Measurements from ENCODE around the gene LGALS9. TPM values are rescaled to one million over a fixed set of nuclear protein-coding genes. Genes with fewer than 3 reads are reported as not detected.
"Not testable (repeated sequence)": the region's sequence is repeated elsewhere in the genome, so short reads cannot be mapped to it uniquely, and the experiment has no call there.

The LGALS9 gene
- total RNA-seq, 1 donor from 2014 or later = 4.1 TPM

DNA sequence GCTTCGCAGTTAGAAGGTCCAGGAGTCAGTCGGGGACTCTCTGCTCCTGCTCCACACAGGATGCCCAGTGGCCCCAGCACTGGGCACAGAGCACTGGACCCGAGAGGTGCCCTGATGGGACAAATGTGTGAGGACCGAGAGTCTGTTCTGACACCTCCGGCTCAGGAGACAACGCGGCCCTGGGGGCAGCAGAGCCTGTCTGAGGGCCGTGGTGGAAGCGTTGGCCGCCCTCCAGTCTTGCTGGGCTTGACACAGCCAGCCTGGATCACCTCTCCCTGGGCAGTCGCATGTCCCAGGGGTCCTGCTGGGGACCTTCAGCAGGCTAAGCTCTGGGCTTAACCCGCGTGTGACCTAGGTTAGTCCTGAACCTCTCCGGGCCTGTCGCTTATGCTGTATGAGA is 23.1 kb downstream of the LGALS9 start:
- DNase-seq (ENCODE audit: low spot score) = no peak

DNA sequence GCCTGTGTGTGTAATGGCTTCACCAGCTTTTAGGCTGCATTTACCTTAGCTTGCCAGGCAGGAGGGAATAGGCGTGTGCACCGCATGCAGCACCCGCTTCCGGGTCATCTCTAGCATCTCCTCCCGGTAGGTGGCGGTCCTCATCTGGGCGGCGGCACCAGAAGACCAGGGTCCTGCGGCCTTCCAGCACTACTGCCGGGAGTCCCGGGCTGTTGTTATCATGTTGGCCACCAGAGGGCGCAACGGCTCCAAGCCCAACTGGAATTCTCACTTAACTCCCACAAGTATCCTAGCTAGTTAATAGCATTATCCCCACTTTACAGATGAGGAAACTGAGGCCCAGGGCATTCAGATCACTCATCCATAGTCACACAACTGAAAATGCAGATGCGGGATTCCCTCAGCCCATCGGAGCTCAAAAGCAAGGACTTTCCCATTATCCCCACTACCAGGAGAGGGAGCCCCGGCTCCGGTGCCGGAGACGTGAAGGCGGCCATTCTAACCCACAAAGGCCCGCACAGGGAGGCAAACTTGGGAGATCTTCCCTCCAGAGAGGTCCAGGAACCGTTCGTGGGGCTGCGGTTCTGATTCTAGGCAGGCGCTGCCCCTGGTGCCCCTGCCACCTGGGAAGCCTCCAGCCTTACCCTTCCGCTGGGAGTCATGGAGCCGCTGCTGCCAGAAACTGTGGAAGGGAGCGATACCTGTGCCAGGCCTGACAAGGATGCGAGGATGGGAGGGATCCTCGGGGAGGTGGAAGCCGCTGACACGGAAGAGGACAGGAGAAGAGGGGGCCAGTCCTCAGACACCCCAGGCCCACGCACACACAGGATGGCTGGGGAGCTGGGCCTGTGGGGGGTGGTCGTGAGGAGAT is 23.9 kb downstream of the LGALS9 start:
- DNase-seq (ENCODE audit: low spot score) = peak; percentile 58

DNA sequence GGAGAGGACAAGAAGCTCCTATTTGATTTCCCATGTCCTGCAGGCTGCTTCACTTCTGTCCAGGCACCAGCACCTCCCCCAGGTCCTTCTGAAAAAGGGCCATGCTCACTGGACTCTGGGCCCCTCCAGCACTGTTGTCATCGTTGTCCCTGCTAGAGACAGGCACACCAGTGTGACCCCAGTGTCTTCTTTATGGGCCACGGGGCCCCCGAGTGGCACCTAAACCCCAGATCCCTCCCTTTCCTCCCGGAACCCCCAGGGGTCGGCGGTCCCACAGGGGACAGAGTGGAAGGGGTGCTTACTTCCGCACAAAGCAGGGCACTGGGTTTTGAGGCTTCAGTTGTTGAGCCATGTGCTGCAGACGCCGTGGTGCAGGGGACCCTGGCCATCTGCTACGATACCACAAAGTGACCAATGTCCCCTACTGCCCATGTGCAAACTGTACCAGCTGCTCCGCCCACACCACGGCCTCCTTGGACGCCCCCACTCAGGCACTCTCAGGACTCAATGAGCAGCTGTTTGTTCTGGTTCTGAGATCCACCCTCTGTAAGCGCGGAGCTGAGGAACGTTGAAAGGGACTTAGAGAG is 24.6 kb downstream of the LGALS9 start:
- DNase-seq (ENCODE audit: low spot score) = not testable (repeated sequence)

DNA sequence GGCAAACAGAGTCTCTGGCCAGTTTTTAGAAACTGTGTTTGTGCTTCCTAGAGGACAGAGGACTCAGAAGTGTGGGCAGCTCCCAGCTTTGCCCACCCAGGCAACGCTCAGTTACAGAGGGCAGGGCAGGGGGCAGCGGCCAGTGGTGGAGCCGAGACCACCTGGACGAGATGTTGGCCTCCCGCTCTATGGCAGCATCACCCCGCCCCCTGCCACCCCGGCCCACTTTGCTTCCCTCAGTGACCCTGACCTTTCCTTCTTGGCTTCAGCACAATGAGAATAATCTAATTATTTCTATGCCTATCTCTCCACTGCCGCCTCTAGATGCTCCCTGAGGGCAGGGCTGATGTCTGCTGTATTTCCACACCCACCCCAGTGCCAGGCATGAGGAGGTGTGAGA is 25.6 kb downstream of the LGALS9 start:
- DNase-seq (ENCODE audit: low spot score) = not testable (repeated sequence)

DNA sequence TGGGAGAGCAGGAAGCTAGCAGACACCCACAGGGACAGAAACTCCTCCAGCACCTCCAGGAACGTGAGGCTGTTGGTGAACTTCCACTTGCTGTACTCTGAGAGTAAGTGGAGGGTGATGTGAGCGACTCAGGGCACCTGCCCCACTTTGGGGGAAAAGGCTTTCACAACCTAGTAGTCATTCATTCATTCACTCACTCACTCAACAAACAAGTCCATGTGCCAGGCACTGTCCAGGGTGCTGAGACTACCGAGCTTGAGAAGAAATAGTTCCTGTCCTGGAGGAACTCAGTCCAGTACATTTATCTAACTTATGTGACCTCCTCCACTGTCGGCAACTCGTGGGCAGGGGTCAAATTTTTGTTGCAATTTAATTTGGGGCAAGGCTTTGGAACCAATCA is 26.6 kb downstream of the LGALS9 start:
- no peak for DNase-seq (ENCODE audit: low spot score)

DNA sequence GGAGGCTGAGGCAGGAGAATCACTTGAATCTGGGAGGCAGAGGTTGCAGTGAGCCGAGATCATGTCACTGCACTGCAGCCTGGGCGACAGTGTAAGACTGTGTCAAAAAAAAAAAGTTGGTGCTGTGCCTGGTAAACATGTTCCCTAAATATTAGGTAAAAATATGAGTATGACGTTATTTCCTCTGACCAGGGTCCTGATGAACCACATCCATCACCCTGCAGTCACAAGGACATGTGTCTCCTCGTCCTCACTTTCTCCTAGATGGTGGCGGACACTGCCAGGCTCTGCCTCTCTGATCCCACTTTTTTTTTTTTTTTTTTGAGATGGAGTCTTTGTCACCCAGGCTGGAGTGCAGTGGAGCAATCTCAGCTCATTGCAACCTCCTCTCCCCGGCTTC is 28.7 kb downstream of the LGALS9 start:
- no peak for DNase-seq (ENCODE audit: low spot score)

DNA sequence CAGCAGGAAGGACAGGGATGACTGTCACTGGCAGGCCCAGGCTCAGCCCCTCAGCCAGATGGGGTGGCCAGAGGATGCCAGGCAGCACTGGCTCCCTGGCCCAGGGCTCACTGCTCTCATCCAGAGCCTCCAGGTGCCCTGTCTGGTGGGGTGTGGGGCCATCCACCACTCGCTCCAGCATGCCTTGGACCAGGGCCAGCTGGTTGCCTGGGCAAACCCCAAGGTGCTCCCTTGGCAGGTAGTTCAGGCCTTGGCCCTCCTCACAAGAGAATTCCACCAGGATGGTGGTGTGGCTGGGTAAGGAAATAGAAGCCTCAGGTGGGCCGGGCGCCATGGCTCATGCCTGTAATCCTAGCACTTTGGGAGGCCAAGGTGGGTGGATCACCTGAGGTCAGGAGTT is 29.4 kb downstream of the LGALS9 start:
- DNase-seq (ENCODE audit: low spot score) = no peak

DNA sequence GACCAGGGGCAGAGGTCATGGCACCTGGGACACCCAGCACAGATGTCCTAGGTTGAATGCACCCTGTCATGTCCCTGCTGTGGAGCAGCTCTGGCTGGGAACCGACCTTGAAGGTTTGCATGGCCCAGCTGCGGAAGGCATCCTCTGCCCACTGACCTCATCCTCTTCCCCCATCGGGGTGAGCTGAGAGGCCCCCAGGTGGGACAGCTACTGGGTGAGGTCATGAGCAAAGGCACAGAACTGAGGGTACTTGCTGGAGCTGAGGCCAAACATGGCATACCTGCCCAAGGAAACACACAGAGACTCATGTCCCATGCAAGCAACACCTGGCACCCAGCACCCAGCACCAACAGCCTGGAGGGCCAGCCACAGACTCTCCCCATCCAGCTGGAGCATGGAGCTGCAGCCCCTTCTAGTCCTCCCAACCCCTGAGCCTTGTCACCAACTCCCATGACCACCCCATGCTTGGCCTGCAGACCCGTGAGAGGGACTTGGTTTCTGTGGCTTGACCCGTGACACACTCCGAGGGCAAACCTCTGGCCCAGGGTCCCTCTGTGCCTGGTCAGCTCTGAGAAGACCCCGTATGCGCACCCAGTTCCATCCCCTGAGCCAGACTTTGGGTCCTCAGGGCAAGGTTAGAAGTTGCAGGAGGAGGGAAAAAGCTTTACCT is 33.1 kb downstream of the LGALS9 start:
- no peak for DNase-seq (ENCODE audit: low spot score)

DNA sequence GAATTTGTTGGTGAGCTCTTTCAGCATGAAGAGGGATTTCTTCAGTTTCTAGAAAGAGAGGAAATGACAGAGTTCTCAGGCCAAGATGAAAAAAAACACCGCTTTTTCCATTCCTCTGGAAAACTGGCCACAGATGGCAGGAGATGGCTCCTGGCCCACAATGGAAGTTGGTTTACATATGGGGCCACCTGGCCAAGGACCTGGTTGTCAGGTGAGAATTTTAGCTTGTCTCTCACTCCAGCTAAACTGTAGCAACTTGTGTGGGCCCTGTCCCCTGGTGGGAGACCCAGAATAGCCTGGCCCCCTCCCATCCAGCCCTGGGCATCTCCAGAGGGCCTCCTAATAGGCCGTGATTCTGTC is 33.6 kb downstream of the LGALS9 start:
- no peak for DNase-seq (ENCODE audit: low spot score)

DNA sequence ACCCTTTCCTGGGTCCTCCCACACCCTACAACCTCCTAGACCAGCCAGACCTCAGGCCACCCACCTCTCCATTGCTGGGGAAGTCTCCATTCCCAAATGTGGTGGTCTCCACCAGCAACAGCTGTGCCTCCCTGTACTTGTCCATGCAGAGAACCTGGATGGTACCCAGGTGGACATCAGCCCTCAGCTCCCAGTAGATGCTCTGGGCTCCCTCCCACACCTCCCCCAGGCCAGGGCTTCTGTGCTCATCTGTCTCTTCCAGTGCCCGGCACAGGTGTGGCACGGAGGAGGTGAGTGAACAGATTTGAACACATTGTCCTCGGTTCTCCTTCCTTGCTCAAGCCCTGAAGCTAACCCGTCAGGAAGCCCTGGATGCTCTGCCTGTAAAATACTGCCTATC is 34.6 kb downstream of the LGALS9 start:
- DNase-seq (ENCODE audit: low spot score) = no peak

DNA sequence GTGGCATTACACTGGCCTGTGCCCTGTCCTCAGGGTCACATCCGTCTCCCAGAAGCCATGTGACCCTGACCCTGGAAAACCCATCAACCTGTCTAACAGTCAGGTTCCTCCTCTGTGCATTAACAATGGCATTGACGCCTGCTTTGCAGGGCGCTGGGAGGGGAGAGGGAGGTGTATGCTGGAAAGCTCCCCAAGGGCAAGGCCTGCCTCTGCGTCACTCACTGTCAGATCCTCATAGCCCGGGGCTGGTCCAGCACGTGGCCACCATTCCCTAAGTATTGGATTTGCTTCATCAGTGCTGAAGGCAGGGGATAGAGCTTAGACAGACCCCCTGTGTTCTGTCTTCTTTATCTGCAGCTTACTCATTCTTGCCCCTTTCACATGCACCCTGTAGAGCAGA is 35.3 kb downstream of the LGALS9 start:
- DNase-seq (ENCODE audit: low spot score) = not testable (repeated sequence)

DNA sequence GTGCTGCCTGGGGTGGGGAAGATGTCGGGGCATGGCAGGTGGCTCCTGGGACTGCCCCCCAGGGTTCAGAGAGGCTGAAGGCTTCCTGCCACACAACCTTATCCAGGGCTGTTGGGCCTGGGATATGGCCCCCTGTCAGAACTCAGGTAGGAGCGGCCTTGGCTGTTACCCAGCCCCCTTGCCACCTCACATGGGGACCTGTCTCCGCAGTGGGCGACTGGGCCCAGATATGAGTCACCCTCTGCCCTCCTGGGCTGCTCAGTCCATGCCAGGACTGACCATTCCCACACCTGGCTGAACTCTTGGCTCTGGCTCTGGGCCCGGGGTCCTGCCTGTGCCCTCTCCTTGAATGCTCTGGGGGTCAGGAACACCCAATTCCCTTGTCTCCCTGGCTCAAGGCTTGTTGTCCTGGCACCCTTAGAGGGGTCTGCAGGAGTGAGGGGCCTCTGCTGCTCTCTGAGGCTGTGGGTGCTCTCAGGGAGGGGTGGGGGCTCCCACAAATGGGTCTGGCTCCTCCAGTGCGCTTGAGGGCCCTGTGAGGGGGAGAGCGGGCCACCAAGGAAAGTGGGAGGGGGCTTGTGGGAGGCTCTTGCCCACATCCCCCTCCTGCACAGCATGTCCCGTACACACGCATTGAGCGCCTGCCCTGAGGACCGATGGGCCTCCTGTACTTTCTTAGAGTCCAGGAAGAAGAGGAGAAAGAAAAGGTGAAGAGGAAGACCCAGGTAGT is 36.0 kb downstream of the LGALS9 start:
- no peak for DNase-seq (ENCODE audit: low spot score)

DNA sequence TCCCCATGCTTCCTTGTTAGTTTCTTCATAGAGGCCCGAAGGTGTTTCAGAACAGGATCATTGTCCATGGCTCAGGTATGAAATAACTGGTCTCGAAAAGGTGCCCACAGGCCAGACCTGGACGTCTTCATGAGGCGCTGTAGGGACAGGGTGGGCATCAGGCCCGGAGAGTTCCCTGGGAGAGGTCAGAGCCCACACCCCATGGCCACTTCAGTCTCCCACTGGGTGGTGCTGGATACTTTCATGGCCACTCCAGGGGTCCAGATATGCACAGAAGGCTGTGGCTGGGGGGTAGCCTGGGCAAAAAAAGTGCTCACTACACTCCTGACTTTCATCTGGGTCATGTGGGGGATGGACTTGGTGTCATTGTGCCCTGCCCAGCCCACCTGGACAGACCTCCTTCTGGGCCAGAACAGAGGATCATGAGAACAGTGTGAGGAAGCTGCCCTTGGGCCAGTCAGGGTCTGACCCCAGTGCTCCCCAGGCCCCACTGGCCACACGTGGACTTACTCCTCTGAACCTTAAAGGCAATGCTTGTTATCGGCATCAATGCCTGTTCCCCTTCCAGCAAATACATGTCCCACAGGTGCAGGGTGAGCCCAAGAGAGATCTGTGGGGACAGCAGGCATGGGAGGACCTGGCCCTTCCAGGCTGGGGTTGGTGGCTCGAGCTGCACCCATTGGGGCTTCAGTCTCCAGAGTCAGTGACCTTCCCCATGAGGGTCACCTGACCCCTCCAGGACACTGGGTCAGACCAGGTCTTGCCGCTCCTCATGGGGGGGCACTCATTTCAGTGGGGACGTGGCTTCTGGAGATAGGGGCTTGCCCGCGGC is 36.9 kb downstream of the LGALS9 start:
- no peak for DNase-seq (ENCODE audit: low spot score)

DNA sequence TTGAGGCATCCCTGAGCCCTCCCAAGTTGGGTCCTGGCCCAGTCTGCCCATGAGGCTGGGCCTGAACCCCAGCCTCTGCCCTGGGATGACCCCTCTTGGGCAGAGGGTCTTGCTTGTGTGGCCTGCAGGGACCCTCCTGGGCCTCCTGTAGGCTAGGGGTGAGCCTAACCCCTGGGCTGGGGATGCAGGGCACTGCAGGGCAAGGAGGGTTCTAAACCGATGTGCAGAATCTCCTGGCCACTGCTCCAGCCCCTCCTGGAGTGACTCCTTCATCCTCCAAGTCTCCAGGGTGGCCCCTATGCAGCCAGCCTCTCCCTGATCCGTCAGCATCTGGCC is 37.5 kb downstream of the LGALS9 start:
- no peak for DNase-seq (ENCODE audit: low spot score)

DNA sequence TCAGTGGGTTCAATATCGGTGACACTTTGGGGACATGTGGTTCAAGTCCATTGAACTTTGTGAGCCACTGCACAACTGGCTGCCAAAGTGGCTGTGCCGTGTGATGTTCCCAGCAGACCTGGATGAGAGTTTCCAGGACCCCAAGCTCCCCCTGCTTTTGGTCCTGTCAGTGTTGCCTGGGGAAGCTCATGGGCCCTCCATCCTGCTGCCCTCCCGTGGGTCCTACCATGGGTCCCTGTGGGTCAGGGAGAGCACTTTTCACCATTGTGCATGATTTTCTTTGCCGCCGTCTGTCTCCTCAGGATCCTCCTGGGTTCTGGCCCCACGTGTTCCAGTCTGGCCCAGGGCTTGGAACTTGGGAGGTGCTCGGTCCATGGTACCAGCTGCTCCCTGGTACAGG is 38.1 kb downstream of the LGALS9 start:
- no peak for DNase-seq (ENCODE audit: low spot score)

DNA sequence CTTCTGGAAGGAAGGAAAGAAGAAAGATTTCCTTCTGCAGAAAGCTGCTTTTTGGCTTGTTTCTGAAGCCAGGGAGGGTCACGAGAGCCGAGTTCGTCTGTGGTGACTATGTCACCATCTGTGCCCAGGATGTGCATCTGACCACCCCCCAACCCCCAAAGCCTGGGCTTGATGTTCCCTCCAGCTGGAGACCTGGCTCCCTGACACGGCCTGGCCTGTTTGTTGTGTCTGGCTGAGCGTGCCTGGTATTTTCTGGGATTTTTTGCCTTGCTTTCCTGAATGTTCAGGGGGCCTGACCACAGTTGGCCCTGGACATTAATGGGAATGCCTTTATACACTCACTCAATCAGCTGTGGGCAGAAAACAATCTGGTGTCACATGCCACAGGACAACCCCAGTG is 38.9 kb downstream of the LGALS9 start:
- no peak for DNase-seq (ENCODE audit: low spot score)

DNA sequence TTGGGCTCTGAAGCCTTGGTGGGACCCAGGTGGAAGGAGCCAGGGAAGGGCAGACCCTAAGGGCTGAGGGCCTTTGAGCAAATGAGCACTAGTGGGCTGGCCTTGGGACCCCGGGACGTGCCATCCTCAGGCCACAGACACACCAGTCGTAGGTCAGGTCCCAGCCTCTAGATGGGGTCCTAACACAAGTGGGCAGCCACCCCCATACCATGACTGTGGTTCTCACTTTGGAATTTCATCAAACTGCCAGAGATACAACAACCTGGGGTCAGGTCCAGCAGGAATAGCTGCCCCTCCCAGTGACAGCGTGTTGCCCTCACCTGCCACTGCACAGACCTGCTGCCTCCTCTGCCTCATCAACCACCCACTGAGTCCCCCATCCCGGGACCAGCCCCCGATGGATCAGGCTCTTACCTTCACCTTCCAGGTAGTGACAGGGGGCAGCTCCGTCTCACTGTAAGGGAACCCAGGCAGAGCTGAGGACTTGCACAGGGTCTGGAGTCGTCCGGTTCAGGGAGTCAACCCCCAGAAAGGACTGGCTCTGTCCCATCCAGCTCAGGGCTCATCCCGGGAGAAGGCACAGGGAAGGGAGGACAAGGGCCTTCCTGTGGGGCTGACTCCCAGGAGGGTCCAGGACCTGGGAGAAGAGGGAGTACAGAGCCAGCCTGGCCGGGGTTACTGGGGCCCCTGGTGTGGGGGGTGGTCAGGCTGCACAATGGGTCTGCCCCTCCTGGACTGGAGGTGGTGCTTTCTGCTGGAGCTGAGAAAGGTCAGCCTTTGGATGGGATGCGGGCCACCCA is 40.0 kb downstream of the LGALS9 start:
- no peak for DNase-seq (ENCODE audit: low spot score)

DNA sequence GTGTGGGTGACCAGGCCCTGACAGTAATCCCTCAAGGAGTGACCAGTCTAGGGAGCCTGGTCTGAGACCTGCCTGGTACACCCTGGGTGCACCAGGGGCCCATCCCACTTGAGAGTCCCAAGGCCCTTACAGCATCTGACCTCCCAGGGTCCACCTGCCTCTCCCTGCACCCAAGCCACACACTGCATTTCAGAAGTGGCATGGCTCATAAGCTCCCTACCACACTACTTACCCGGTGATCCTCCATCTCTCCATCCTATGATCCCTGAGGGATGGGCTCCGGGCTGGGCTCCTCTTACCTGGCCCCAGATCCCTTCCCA is 40.6 kb downstream of the LGALS9 start:
- DNase-seq (ENCODE audit: low spot score) = no peak

DNA sequence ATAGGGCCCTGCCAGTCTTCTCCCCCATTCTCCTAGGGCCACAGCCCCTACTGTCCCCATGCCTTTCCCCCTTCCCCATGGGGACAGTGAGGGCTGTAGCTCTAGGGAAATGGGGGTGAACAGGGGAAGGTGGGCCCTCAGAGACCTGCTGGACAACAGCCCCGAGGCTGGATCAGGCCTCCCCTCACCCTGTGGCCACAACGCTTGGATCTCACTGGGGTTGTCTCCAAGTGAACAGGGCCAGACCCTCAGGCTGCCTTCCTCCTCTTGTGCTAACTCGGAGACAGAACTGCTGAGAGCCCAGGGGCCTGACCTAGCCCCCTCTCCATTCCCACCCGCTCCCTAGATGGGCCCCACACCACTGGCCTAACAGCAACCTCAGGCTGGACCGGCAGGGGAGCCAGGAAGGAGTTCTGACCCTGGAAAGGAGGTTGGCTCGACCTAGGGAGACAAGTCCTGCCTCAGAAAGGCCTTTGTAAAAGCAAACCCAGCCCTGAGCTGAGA is 41.0 kb downstream of the LGALS9 start:
- not testable (repeated sequence) for DNase-seq (ENCODE audit: low spot score)

DNA sequence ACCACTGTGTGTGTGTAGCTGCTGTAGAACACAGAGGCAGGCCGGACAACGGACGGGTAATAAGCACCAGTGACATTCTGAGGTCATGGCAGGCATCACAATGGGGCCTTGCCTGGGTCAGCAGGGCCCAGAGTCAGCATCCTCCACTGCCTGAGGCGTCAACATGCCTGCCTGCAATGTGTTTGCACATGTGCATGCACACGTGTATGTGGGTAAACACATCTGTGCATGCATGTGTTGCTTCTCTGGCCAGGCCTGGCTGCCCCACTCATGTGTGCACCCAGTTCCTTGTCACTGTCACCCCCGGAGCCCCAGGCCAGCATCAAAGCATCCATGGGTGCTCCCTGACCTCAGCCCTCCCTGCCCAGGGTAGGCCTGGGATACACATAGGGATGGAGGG is 43.3 kb downstream of the LGALS9 start:
- DNase-seq (ENCODE audit: low spot score) = no peak

DNA sequence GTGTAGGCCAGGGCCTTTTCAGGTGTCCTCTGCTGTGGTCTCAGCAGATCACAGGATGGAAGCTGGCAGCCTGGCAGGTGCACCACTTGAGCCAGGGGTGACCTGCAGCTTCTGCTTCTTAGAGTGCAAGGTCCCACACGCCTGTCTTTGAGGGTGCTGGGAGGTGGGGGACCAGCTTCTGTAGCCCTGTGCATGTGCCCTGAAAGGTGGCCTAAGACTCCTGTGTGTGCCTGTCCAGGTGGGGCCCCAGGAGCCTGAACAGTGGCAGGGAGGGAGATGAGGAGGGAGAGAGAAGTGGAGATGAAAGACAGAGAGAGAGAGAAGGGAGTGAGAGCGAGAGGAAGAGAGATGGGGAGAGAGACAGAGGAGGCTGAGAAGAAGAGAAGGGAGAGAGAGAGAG is 46.2 kb downstream of the LGALS9 start:
- DNase-seq (ENCODE audit: low spot score) = no peak

Measured in umbilical cord (tissue), 2 donors.